ENCODE measurements around the gene TEKT1.
"Not testable (repeated sequence)": the region's sequence is repeated elsewhere in the genome, so short reads cannot be mapped to it uniquely, and the experiment has no call there.

The TEKT1 gene

DNA sequence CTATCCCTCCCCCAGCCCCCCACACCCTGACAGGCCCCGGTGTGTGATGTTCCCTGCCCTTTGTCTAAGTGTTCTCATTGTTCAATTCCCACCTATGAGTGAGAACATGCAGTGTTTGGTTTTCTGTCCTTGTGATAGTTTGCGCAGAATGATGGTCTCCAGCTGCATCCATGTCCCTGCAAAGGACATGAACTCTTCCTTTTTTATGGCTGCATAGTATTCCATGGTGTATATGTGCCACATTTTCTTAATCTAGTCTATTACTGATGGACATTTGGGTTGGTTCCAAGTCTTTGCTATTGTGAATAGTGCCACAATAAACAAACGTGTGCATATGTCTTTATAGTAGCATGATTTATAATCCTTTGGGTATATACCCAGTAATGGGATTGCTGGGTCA is 15.2 kb downstream of the TEKT1 start:
- in situ Hi-C loops (cut with HindIII; ENCODE audit: low sequenced_read_pairs): not testable (repeated sequence)

DNA sequence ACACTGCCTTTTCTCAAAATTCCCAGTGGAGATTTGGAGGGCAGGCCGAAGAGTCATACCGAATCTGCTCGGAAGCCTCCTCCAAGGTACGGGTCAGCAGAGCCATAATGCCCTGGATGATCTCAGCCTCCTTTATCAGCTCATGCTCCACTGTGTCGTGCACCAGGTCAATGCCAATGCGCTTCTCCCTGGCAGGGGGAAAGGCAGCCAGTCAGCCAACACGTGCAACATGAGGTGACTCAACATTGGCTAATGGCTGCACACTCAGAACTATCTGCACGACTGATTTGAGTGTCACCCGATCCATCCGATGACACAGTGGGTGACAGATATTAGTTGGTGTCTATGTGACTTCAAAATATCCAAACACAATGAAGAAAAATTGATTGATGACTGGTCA is 15.8 kb downstream of the TEKT1 start:
- in situ Hi-C loops (cut with HindIII; ENCODE audit: low sequenced_read_pairs): no loop called here

DNA sequence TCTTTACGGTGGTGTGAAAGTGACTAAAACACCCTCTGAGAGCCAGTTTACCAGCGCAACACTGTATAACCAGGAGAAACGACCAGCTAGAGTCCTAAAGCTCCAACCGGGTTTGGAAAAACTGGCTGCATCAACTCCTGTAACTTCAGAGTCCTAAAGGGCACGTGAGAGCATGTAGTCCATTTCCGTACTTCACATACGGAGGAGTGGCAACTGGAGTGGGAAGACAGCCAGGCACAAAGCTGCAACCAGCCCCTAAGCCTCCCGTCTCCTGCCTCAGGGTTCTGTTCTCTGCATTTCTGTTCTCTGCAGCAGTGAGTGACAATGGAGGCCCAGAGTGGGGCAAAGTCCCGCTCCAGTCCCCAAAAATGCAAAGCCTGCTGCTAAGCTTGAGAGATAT is 19.2 kb downstream of the TEKT1 start:
- in situ Hi-C loops (cut with HindIII; ENCODE audit: low sequenced_read_pairs): no loop called here

DNA sequence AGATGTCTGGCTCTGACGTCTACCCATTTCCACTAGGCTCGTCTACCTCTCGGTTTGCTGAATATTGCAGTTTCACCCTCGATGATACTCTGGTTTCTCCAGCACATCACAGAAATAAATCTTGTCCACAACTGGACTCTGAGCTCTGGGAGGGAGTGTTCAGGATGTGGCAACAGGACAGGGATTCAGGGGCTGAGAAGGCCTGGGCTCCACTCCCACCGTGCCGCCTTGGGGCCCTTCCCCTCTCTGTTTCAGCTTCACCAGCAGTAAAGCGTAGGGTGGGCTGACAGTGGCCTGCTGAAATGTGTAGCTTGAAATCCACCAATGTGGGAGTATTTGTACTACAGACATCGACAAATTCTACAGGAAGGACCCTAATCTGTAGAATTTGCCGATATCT is 20.0 kb downstream of the TEKT1 start:
- in situ Hi-C loops (cut with HindIII; ENCODE audit: low sequenced_read_pairs): no loop called here

DNA sequence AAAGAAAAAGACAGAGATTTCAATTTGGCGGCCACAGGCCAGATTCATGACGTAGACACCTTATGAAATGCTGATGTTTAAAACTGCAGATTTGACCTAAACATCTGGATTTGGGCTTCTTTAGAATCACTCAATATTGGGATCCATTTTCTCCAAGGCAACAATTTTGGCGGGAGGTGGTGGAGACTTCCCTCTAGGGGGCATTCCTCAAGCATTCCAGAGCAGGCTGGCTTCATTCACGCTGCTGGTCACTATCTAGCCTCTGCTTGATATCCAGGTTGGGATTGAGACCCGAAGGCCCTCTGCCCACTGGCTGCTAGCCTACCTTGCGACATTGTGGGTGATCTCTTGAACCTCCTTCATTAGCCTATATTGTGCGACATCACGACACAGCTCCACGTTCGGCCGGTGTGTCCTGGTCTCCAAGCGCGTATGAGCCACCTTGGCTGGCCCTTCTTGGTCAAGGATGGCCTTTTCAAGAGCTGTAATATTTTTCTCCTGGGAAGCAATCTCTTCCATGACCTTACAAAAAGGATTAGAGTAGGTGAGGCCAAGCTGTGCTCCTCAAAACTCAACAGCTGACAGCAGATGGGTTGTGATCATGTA is 31.0 kb downstream of the TEKT1 start:
- in situ Hi-C loops (cut with HindIII; ENCODE audit: low sequenced_read_pairs): no loop called here

DNA sequence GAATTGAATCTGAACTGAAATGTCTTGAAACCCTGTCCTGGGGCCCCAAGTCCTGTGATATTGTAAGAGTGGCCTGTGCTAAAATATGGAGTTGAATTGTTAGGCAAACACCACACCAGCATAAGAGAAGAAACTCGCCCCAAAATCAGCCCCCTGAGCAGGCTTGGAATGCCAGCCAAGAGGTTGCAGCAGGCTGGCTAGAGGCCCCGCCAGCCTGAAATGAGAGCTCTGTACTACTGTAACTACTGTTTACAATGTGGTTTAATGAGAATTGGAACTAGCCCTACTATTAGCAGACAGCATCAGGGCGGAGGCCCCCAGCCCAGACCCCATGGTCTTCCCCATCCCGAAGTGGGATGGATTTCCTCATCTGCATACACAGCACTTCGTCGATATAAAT is 31.8 kb downstream of the TEKT1 start:
- in situ Hi-C loops (cut with HindIII; ENCODE audit: low sequenced_read_pairs): no loop called here

DNA sequence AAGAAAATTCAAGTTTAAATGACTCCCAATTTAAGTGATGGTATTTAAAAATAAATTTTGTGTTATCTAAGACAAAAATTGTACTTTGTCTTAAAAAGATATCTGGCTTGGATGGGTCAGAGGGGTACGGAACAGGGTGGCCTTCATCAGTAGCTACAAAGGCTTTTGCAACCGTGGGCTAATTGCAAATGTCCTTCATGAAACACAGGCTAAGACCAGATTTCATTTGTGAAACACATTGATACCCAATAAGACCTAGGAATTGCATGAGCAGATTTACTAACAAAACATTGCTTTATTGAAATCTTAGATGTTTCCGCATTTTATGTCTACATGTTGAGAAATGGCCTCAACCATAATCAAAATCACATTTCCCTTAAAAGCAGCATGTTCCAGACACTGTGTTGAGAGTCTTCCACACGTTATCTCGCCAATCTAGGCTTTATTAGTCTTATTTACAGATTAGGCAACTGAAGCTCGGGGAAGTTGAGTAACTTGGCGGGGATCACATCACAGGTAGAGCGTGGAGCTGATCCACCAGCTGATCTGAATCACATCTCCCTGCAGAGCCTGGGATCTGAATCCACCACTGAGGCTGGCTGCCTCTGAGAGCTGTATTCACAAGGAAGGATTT is 33.7 kb downstream of the TEKT1 start:
- in situ Hi-C loops (cut with HindIII; ENCODE audit: low sequenced_read_pairs): no loop called here

DNA sequence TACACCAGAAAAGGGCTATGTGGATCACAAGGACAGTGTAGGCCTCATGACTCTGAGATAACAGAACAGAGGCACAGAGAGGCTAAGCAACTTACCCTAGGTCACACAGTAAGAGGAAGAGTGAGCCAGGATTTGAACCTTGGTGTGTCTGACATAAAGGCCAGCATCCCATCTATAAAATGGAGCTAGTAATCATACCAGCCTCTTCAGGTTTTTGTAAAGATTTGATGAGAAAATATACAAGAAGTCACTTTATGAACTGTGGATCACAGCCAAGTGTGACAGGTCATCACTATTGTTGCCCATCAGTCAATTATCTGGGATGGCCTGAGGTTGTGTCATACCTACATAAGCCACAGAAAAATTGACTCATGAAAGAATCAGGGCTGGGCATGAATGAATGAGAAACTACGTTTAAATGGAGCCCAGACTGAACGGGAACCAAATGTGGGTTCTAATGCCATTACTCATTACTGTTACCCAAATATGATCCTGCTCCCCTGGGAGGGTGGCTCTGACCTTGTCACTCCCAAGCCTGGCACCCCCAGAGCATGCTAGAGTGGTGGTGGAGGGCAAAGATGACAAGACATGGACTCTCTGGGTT is 34.5 kb downstream of the TEKT1 start:
- in situ Hi-C loops (cut with HindIII; ENCODE audit: low sequenced_read_pairs): no loop called here

DNA sequence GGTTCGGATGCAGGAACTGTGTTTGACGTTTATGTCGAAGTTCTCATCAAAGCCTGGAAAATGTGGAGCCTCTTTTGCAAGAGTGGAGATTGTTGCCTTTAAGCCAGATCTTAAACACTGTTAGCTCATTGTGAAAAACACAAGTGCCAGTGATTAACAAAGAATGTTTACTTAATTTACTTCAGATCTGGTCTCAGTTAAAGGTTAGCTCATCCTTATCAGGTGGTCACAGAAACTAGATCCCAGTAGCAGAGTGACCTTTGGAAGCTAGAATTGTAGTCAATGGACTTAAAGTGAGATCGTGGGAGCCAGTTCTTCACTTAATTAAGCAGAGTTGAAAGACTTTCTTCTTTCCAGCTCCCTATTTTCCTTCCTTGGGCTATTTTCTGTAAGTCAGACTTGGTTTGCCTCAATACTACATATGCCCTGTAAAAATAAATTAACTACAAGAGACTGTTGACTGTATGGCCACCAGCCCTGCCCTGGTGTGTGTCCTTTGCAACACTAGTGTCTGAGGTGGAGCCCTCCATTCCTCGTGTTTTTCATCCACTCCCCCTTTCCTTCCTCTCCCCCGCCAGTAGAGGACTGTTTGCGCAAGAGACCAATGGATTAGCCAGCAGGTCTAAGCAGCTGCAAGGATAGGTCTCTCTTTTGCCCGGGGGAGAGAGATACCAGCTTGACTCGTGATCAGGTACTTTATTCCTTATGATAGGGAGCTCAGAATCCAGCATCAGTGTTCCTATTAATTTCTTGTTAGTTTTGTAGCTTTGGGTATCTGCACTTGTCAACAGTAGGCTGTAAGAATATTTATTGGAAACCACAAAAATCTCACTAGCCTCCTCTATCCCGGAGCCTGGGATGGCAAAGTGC is 35.3 kb downstream of the TEKT1 start:
- in situ Hi-C loops (cut with HindIII; ENCODE audit: low sequenced_read_pairs): no loop called here

DNA sequence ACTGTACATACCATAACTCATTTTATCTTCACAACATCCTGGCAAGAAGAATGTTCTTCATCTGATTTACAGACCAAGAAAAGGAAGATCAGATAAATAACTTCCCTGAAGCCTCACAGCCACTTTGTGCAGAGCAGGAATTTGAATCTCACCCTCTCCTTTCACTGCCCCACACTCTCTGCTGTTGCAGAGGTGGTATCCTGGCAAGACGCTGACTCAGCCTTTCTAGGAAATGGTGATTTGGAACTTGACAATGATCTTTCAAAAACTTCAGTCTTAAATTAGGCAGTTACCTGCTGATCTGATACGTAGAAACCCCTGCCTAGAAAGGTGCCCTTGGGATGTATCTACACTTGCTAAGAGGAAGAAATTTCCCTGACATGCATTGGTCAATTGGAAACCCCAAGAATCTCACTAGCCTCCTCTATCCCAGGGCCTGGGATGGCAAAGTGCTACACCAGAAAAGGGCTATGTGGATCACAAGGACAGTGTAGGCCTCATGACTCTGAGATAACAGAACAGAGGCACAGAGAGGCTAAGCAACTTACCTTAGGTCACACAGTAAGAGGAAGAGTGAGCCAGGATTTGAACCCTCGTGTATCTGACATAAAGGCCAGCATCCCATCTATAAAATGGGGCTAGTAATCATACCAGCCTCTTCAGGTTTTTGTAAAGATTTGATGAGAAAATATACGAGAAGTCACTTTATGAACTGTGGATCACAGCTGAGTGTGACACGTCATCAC is 37.6 kb downstream of the TEKT1 start:
- in situ Hi-C loops (cut with HindIII; ENCODE audit: low sequenced_read_pairs): no loop called here

DNA sequence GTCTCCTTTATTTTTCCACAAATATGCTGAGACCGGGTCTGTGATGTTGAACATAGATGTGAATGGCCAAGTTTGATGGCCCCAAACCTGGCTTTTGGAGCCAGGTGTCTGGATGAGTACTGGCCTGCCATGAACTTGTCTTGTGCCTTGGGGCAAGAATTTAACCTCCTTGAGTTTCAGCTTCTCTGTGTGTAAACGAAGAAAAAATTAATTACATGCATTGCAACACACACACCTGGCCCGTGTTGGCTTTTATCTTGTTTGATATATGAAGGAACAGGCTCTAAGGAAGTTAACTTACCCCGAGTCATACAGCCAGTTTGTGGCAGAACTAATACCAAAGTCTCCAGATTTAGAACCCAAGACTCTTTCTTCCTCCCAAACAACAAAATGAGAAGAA is 42.4 kb downstream of the TEKT1 start:
- in situ Hi-C loops (cut with HindIII; ENCODE audit: low sequenced_read_pairs): no loop called here

DNA sequence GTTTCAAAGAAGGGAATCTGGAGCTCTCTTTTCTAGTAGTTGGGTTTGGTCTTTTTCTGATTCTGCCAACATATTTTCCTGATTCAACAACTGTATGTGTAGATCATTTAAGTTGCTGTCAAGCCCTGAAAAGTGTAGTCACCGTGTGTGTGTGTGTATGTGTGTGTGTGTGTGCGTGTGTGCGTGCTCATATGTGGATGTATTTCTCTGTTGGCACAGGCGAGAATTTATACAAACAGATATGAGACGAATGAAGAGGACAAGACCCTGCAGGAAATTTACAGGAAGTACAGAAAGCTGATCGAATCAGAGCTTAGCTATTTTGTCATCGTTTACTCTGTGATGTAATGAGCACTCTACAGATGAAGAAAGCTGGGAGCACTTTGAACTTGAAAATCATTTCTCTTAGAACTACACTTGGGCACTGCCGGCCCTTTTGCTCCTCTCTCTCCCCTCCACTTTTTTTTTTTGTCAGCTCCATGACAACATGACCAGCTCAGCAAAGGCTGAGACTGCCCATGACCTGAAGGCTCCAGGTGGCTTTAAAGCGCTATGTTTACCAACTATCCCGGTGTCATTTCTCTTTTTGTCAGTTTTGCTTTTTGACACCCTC is 44.3 kb downstream of the TEKT1 start:
- in situ Hi-C loops (cut with HindIII; ENCODE audit: low sequenced_read_pairs): no loop called here

DNA sequence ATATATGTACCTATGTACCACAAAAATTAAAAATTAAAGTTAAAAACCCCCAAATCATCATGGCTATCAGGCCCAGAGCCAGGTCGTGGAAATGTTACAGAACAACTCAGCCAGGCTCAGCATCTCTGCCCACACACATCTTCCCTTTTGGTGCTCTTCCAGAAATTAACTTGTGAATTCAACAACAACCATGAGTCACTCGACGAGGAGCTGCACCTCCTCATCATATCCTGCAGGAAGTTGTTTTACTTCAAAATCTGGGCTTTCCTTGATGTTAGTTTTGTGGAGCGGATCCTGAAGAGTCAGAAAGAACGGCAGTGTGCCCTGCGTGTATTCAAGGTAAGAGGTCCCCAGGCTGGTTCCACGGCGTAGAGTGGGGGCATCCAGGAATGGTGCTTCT is 44.9 kb downstream of the TEKT1 start:
- in situ Hi-C loops (cut with HindIII; ENCODE audit: low sequenced_read_pairs): no loop called here

DNA sequence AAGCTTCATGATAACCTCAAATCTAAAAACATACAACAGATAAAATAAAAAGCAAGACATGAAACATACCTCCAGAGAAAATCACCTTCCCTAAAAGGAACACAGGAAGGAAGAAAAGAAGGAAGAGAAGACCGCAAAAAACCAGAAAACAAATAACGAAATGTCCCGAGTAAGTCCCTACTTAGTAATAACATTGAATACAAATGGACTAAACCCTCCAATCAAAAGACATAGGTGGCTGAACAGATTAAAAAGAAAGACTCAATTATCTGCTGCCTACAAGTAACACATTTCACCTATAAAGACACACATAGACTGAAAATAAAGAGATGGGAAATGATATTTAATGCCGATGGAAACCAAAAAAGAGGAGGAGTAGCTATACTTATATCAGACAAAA is 49.3 kb downstream of the TEKT1 start:
- in situ Hi-C loops (cut with HindIII; ENCODE audit: low sequenced_read_pairs): no loop called here

DNA sequence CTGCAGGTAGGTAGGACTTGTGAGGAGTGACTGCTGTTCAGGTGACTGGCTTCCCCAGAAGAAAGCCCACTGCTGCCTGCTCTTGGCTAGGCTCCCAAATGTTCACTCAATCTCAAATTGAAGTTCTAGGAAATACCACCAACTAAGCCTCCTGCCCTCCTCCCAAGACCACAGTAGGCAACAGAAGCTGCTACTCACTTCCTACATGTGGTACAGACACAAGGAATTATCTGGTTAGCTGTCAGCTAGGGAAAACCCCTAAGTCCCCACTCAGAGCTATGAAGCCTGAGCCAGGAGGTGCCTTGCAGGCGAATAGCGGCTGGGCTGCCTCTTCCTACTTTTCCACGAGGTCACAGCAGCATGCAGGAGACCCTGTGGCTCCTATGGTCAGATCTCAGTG is 50.6 kb downstream of the TEKT1 start:
- in situ Hi-C loops (cut with HindIII; ENCODE audit: low sequenced_read_pairs): no loop called here

DNA sequence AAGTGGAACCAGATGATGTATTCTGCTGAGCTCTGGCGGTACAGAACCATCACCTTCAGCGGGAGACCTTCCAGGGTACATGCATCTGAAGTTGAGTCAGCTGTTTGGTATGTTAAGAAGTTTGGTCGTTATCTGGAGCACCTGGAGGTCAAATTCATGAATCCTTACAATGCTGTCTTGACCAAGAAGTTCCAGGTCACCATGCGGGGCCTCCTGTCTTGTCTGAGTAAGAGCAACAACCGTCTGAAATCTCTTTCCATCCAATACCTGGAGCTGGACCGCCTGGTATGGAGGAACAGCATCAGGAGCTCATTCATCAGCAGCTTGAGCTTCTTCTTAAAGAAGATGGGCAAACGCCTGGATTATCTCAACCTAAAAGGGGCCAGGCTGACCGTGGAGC is 51.5 kb downstream of the TEKT1 start:
- in situ Hi-C loops (cut with HindIII; ENCODE audit: low sequenced_read_pairs): no loop called here

DNA sequence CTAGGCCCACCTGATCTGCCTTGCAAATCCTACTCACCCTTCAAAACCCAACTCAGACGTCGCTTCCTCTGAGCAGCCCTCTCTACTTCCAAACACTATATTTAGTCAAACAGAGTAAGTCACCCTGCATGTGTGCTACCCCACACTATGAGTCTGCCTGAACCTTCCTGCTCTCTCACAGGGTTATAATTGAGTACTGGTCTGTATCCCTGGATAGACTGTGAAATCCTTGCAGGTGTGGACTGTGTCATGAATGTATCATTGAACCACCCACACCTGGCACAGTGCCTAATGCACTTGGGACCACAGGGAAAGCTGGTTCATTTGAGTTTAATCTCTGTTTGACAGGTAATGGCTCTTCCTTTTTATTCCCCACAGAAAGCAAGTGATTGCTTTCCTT is 52.1 kb downstream of the TEKT1 start:
- in situ Hi-C loops (cut with HindIII; ENCODE audit: low sequenced_read_pairs): no loop called here

DNA sequence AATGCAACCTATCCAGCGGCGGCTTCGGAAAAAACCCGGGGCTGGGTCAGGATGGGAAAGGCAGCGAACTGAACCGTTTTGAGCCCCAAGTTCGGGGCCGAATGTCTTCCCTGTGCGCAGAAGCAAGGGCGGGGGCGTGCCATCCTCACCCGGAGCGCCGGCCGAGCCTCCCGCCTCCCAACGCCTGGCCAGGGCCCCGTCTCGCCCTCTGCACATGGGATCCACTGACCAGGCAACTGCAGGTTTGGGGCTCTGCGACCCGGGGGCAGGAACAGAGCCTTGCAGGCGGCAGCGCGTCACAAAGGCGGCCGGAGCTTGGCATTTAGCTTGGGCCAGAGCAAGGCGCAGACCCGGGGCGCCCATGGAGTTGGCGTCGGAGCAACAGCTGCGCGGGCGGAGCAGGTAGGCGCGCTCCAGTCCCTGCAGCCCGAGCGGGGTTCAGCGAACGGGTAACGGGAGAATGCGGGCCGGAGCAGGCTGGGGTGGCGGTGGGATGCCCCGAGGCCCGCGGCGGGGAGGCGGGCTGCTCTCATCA is 55.6 kb downstream of the TEKT1 start, which contains the start of gene FBXO39:
Gene FBXO39 (plus strand): TSS at position 345 of the 535 bp plus-strand sequence. CDS start 3,654 bp downstream, outside the sequence.
- in situ Hi-C loops (cut with HindIII; ENCODE audit: low sequenced_read_pairs): no loop called here

DNA sequence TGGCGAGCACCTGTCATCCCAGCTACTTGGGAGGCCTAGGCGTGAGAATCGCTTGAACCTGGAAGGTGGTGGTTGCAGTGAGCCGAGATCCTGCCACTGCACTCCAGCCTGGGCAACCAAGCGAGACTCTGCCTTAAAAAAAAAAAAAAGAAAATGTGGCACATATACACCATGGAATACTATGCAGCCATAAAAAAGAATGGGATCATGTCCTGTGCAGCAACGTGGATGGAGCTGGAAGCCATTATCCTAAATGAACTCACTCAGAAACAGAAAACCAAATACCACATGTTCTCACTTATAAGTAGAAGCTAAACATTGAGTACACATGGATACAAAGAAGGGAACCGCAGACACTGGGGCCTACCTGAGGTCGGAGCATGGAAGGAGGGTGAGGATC is 56.6 kb downstream of the TEKT1 start:
- in situ Hi-C loops (cut with HindIII; ENCODE audit: low sequenced_read_pairs): not testable (repeated sequence)

DNA sequence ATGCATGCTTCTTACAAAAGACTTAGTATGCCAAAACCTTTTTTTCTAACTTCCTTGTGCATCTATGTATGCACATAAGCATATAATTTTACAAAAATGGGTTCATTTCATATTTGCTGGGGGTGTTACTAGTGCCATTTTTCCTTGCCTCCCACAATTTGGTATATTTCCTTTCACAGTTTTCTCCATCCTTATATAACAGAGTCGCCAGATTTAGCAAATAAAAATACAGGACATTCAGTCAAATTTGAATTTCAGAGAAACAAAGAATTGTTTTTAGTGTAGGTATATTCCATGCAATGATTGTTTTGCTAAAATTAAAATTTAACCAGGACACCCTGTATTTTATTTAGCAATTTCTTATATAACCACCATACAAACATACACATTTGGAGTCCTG is 59.5 kb downstream of the TEKT1 start:
- in situ Hi-C loops (cut with HindIII; ENCODE audit: low sequenced_read_pairs): no loop called here

Measured in DLD1 (cell line).